CD4-positive, alpha-beta T cell treated with Interleukin-6 for 4 hours (primary cell): ENCODE results near the gene FAM120A.
"Not testable (repeated sequence)": the region's sequence is repeated elsewhere in the genome, so short reads cannot be mapped to it uniquely, and the experiment has no call there.

Source experiments
- DNase-seq: peaks from one replicate; pipeline ENCODE4 v3.0.0-alpha.2; 2020; ENCODE audit warnings: mixed read lengths

Gene FAM120A

GRCh38 chr9:93512170-93512812, 60.8 kb downstream of the FAM120A start:
- not testable (repeated sequence) for DNase-seq

GRCh38 chr9:93513606-93514005, 62.1 kb downstream of the FAM120A start:
- DNase-seq = no peak

DNA sequence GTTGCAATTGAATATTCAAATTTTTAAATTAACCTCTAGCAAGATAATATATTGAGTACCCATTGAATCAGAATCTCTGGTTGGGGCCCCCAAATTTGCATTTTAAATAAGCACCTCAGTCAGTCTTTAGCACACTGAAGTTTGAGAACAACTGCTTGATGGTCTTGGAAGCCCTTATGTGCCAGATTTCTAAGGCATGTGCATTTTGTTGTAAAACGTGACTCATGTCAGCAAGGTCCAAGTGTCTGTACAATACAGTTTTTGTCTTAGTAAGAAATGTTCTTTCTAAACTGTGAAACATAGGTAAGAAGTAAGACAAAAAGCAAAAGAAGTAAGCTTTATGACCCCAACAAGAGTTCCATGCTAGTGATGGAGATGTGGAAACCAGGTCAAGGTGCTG, 65.8 kb downstream of the FAM120A start:
- DNase-seq = no peak

DNA sequence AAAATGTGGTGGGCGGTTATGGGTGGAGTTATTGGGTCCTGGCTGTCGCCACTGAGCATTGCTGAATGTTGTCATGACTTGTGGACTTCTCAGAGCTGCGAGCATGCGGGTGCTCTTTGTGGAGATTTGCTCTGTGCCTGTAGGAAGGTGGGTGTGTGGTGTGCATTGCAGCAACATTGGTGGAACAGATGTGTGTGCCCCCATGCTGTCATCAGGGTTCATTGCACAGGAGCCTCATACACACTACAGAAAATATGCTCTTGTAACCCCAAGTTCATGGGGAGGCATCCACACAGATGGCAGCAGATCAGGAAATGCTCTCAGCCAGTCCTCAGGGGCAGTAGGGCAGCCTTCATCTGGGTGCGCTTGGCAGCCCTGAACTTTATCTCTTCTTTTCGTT, 69.0 kb downstream of the FAM120A start:
- DNase-seq = no peak

DNA sequence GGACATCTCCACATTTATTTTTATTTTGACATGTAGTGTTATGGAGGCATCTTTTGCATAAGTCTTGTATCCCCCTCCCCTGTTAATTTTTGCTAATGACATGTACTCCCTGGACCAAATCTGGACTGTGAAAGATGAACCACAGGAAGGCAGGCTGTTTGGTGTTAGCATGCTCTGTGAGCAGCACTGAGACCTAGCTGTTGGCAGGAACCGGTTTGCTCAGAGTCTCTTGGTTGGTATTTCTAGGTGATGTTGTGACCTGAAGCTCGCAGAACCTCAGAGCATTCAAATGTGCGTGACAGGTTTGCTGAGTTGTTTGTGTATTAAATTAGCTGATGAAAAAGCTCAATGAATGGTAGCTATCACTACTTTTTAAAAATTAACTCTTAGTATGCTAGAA, 71.3 kb downstream of the FAM120A start:
- DNase-seq = no peak

GRCh38 chr9:93523518-93524144, 72.1 kb downstream of the FAM120A start:
- DNase-seq = no peak

DNA sequence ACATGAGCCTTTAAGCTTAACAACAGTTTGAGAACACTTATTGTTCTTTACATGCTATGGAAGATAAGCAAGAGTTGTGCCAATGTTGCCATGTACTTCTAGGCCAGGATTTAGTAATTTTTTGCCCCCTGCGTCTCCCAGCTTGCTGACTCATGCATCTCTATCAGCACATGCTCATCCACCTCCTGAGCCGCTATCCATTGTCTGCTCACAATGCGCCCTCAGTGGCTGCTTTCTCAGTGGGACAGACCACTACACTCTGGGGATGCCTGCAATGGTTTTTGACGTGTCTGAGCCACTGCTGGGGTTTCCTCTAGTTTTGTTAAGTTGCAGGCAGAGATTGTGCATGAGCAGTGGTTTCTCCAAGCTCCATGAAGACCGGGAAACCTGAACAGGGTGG, 74.0 kb downstream of the FAM120A start:
- DNase-seq = no peak

DNA sequence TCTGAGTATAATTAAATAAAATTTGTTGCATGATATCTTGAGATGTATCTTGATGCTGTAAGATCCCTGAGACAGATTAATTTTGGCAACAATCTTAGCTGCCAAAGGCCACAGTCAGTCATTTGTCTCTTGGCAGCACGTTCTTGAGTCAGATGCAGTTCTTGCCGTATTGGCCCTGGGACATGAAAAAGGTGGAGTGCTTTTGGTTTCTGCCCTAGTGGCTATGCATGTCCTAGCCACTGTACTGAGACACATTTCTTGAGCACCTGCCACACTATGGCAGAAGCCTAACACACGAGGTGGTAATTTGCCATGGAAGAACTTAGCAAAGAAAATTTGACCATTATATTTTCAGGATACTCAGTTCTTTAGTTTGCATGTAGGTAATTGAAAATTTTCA, 79.9 kb downstream of the FAM120A start:
- DNase-seq = no peak

- DNase-seq = no peak
These were observed 80.7 kb downstream of the FAM120A start for GRCh38 chr9:93532141-93532540.

DNA sequence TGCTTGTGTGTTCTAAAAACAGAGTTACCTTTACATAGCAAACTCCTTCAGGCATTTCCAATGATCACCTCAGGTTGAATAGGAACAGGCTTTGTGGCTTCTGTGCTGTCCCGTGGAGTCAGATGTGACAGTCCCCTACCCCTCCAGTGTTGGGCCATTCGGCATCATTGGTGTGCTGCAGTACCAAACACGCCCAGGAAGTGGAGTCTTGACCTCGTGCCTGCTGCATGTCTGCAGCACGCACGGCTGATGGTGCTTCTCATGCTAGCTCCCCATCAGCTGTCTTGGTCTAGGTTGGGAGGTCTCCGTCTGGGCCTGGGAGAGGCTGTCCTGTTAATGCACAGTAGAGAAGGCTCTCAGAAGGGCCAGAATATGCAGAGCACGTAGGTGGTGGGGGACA, 82.4 kb downstream of the FAM120A start:
- no peak for DNase-seq

DNA sequence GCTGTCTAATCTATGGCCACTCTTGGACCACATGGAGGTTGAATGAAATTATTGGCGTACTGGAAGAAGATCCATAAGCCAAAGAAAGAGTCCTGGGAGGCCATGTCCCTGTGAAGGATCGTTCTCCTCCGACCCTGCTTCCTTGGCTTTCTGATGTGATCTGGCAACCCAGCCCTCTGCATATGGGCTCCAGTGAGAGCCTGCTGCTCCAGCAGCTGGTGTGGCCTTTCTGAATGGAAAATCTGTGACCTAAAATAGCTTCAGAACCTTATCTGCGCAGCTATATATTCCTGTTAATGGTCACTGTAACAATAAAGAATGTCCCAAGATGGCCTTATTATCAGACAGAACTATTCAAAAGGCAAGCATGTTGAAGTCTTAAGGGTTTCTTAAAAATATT, 84.7 kb downstream of the FAM120A start:
- no peak for DNase-seq

- no peak for DNase-seq
These were observed 85.4 kb downstream of the FAM120A start for GRCh38 chr9:93536874-93537273.

DNA sequence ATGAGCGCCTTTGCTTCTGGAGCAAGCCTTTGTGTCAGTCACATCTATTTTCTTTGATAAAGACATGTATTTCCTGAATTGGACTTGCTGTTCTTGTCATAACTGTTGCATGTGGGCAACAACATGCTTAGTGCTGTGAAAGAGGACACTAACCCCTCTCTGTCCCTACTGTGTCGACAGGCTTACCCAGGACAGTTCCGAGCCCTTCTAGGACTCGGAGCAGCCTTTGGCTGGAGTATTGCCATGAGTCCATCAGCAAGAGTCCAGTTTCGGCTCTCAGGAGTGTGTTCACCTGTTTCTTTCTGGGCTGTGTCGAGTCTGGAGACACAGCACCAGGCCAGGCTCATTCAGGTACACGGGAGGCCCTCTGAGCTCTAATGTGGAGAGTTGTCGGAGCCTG, 88.8 kb downstream of the FAM120A start:
- no peak for DNase-seq

DNA sequence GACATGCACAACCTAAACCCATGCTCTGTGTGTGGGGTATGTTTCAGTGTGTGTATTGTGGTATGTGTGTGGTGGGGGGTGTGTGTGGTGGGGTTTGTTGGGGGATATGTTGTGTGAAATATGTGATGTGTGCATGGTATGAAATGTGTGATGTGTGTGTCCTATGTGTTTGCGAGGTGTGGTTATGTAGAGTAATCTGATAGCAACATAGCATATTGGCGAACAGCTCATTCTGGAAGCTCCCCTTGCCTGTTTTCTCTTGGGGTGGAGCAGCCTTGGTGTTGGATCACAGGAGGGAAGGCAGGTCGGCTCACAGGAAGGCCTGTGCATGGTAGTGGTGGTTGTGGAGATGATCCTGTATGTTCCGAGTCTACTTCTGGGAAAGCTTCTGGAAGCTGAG, 89.5 kb downstream of the FAM120A start:
- DNase-seq = no peak

DNA sequence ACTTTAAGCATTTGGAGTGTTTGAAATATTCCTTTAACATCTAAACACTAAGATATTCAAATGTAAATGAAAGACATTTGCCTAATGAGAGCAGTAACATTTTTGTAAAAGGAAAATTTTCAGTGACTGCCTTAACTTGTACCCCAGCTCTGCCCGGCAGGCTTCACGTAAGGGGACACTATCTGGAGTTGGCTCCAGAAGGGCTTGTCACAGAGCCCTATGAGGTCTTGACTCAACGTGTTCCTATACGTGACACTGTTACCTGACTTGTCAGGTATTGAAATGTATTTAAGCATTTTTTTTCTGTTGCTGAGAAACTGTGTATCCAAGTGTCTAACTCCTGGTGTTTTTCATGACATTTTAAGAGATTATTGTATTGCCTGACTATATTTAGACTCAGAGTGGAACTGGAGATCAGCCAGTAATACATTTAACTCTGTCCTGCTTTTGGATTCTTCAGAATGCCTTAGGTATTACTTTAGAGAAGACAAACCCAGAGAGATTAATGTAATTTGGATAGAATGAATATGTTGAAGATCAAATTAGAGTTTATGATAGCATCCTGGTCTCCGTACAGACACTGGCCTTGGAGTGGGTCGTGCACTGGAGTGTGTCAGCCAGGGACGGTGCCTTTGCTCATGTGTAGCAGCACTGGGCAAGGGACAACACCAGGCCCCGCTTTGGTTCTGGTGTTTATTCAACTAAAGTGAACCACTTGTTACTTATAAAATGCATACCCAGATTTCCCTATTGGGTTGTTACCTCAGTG, 90.3 kb downstream of the FAM120A start:
- DNase-seq = no peak

- DNase-seq = no peak
These were observed 91.6 kb downstream of the FAM120A start for GRCh38 chr9:93543117-93543516.

DNA sequence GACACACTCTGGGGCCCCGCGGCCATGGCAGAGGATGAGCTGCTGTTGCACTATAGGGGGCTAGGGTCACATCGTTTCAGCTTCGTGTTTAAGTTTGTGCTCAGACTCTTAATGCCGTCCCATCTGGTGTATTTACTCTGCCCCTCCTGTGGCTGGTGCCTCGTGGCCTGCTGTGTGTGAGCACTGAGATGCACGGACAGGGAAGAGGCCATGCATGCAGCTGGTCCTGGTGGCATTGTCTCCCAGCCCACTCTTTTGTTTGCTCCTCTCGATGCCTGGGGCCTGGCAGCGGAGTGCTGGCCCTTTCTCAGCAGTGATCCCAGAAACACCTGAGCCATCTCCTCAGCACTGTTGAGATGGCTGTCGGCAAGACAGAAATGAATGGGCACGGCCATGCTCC, 94.9 kb downstream of the FAM120A start:
- no peak for DNase-seq

- no peak for DNase-seq
These were observed 98.1 kb downstream of the FAM120A start for GRCh38 chr9:93549611-93550010.

GRCh38 chr9:93552923-93553322, 101.4 kb downstream of the FAM120A start:
- no peak for DNase-seq

- DNase-seq = no peak
These were observed 103.9 kb downstream of the FAM120A start for GRCh38 chr9:93555370-93555769.

DNA sequence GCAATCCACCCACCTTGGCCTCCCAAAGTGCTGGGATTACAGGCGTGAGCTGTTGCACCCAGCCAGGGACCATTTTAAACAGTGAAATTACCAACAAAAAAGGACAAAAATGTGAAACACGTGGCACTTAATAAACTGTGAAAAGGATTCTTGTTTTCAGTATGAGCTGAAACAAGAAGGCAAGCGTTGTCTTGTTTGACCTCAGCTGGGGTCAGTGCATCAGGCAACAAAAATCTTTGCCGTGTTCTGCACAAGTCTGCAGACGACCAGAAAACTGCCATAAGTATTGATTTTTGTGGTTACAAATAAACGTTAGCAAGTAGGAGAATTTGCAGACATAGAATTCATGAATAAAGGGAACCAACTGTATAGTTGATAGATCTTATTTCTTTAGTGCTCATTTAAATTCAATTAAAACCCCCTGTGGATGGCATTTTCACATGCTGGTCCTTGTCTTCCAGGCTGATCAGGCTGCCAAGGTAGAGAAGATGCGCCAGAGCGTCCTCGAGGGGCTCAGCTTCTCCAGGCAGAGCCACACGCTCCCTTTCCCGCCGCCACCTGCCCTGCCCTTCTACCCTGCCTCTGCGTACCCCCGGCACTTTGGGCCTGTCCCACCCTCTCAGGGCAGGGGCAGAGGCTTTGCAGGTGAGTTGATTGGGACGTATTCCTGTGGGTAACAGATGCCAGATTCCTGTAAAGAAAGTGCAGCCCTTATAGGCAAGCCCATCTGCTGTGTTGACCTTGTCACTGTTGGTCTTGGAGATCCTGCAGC, 106.1 kb downstream of the FAM120A start:
- DNase-seq = no peak

DNA sequence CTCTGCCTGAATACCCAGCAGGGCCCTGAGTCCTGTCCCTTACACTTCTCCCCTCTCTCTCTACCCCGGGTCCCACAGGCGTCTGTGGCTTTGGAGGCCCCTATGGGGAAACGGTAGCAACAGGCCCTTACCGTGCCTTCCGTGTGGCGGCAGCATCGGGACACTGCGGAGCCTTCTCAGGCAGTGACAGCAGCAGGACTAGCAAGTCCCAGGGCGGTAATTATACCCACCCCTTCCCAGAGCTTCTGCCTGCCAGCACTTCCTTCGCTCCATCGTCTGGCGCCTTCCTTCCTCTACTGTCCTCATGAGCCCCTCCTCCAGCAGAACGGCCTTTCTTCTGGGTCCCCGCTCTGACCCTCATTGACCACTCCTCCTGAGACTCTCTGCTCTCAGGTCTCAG, 107.0 kb downstream of the FAM120A start:
- no peak for DNase-seq

GRCh38 chr9:93560991-93561390, 109.5 kb downstream of the FAM120A start:
- DNase-seq = no peak

DNA sequence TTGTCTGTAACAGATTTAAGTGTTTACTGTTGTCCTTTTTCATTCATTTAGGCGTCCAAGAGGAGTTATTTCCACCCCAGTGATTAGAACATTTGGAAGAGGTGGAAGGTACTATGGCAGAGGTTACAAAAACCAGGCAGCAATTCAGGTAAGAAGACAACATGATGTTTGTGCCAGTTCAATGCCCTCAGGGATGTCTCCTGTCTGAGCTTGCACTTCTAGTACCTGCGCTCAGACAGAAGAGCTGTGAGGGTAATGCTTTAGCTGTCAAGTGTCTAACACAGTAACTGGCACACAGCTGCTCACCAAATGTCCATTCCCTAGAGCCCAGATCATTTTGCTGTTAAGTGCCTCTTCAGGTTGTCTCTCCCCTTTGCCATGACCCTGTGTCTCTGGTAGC, 110.7 kb downstream of the FAM120A start:
- DNase-seq = no peak
